ENCODE data around the gene MRGPRX4. TPM values are rescaled to one million over a fixed set of nuclear protein-coding genes. Genes with fewer than 3 reads are reported as not detected.

MRGPRX4 gene
- total RNA-seq, 1 experiment from 2014 or later: not detected

DNA sequence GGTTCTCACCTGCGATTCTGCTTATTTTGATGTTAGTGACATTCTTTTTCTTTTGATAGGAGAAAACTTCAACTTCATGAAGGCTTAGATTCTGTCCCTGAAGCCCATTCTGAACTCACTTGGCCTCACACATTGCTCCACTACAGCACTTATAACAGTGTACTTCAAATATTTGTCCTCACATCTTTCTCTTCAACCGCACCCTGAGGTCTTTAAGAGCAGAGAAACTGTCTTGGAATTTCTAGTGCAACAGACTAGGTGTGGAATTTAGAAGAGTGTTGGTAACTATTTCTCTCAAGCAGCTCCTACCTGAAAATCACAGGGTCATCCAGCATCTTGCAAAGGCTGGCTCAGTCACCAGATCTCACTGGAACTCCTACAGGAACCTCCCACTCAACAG, 32.5 kb upstream of the MRGPRX4 start (continued):
- TF ChIP-seq, protein P1, sequence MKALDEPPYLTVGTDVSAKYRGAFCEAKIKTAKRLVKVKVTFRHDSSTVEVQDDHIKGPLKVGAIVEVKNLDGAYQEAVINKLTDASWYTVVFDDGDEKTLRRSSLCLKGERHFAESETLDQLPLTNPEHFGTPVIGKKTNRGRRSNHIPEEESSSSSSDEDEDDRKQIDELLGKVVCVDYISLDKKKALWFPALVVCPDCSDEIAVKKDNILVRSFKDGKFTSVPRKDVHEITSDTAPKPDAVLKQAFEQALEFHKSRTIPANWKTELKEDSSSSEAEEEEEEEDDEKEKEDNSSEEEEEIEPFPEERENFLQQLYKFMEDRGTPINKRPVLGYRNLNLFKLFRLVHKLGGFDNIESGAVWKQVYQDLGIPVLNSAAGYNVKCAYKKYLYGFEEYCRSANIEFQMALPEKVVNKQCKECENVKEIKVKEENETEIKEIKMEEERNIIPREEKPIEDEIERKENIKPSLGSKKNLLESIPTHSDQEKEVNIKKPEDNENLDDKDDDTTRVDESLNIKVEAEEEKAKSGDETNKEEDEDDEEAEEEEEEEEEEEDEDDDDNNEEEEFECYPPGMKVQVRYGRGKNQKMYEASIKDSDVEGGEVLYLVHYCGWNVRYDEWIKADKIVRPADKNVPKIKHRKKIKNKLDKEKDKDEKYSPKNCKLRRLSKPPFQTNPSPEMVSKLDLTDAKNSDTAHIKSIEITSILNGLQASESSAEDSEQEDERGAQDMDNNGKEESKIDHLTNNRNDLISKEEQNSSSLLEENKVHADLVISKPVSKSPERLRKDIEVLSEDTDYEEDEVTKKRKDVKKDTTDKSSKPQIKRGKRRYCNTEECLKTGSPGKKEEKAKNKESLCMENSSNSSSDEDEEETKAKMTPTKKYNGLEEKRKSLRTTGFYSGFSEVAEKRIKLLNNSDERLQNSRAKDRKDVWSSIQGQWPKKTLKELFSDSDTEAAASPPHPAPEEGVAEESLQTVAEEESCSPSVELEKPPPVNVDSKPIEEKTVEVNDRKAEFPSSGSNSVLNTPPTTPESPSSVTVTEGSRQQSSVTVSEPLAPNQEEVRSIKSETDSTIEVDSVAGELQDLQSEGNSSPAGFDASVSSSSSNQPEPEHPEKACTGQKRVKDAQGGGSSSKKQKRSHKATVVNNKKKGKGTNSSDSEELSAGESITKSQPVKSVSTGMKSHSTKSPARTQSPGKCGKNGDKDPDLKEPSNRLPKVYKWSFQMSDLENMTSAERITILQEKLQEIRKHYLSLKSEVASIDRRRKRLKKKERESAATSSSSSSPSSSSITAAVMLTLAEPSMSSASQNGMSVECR (CRISPR knock-in tag; IDR thresholded peaks at IDR 0.05; ENCODE audit: borderline replicate concordance): no peak
- TF ChIP-seq ZBTB21 (CRISPR knock-in tag; IDR thresholded peaks at IDR 0.05; ENCODE audit: borderline replicate concordance) (no peak), MYBL2 (CRISPR knock-in tag; IDR thresholded peaks at IDR 0.05) (no peak), TP53 (CRISPR knock-in tag; IDR thresholded peaks at IDR 0.05) (no peak)

DNA sequence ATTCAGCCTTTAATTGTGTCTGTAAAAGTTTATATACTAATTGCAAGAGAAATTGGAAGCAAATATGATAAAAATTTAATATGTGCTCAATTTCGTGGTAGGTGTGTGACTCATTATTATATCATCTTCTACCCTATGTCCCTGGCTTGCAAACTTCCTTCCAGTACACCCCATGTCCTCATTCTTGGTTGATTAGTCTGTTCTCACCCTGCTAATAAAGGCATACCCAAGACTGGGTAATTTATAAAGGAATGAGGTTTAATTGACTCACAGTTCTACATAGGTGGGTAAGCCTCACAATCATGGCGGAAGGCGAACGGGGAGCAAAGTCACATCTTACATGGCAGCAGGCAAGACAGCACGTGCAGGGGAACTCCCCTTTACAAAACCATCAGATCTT, 28.4 kb upstream of the MRGPRX4 start:
- Mint-ChIP-seq H3K4me3 (no peak overlapping the region), H3K4me1 (no peaks in the 10 kb centered on the region; the same call in 1 of the 2 replicates), H3K27ac (no peak overlapping the region), H3K36me3 (no peaks in the 10 kb centered on the region), H3K27me3 (ENCODE audit: low read depth) (peaks cover 23% of the 10 kb centered on the region), H3K9me3 (peaks cover 12% of the 10 kb centered on the region)
- DNase-seq (ENCODE audit: low spot score): no peak
- ChIA-PET POLR2A (no interaction called here), CTCF (no interaction called here)
- no peak for ATAC-seq
- TF ChIP-seq FOXK1 (CRISPR knock-in tag; IDR thresholded peaks at IDR 0.05) (no peak), ZNF121 (CRISPR knock-in tag; IDR thresholded peaks at IDR 0.05) (no peak), FOXJ3 (CRISPR knock-in tag; IDR thresholded peaks at IDR 0.05; ENCODE audit: borderline replicate concordance) (no peak), NFE2L1 (CRISPR knock-in tag; IDR thresholded peaks at IDR 0.05) (no peak)
- TF ChIP-seq, protein P2, sequence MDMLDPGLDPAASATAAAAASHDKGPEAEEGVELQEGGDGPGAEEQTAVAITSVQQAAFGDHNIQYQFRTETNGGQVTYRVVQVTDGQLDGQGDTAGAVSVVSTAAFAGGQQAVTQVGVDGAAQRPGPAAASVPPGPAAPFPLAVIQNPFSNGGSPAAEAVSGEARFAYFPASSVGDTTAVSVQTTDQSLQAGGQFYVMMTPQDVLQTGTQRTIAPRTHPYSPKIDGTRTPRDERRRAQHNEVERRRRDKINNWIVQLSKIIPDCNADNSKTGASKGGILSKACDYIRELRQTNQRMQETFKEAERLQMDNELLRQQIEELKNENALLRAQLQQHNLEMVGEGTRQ (CRISPR knock-in tag; IDR thresholded peaks at IDR 0.05): no peak

DNA sequence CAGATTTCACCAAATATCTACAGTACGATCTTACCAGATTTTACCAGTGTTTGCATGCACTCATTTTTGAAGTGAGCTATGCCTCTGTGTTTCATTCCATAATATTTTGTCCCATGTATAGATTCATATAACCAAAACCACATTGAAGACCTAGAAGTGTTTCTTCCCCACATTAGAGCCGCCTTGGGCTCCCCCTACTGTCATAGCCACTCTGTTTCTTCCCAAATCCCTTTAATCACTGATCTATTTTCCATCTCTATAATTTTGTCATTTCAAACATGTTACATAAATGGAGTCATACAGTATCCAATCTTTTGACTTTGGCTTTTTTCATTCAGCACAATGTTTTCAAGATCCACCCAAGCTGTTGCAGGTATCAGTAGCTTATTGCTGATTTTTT, 27.6 kb upstream of the MRGPRX4 start:
- ATAC-seq (no peak), DNase-seq (ENCODE audit: low spot score) (no peak)
- TF ChIP-seq, protein P3, sequence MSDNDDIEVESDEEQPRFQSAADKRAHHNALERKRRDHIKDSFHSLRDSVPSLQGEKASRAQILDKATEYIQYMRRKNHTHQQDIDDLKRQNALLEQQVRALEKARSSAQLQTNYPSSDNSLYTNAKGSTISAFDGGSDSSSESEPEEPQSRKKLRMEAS (CRISPR knock-in tag; IDR thresholded peaks at IDR 0.05): no peak
- TF ChIP-seq, protein P4, sequence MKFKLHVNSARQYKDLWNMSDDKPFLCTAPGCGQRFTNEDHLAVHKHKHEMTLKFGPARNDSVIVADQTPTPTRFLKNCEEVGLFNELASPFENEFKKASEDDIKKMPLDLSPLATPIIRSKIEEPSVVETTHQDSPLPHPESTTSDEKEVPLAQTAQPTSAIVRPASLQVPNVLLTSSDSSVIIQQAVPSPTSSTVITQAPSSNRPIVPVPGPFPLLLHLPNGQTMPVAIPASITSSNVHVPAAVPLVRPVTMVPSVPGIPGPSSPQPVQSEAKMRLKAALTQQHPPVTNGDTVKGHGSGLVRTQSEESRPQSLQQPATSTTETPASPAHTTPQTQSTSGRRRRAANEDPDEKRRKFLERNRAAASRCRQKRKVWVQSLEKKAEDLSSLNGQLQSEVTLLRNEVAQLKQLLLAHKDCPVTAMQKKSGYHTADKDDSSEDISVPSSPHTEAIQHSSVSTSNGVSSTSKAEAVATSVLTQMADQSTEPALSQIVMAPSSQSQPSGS (CRISPR knock-in tag; IDR thresholded peaks at IDR 0.05; ENCODE audit: borderline replicate concordance, low read depth): no peak
- TF ChIP-seq EMX1 (CRISPR knock-in tag; IDR thresholded peaks at IDR 0.05) (no peak), ESRRA (CRISPR knock-in tag; IDR thresholded peaks at IDR 0.05; ENCODE audit: borderline replicate concordance) (no peak), SMAD3 (CRISPR knock-in tag; IDR thresholded peaks at IDR 0.05; ENCODE audit: borderline replicate concordance) (no peak), FOXK1 (CRISPR knock-in tag; IDR thresholded peaks at IDR 0.05) (no peak), JAZF1 (CRISPR knock-in tag; IDR thresholded peaks at IDR 0.05) (no peak), CBFB (CRISPR knock-in tag; IDR thresholded peaks at IDR 0.05; ENCODE audit: low read depth) (no peak), GTF2I (CRISPR knock-in tag; conservative IDR thresholded peaks at IDR 0.05) (no peak), ATF1 (CRISPR knock-in tag; IDR thresholded peaks at IDR 0.05) (no peak)
- TF ChIP-seq, protein P5, sequence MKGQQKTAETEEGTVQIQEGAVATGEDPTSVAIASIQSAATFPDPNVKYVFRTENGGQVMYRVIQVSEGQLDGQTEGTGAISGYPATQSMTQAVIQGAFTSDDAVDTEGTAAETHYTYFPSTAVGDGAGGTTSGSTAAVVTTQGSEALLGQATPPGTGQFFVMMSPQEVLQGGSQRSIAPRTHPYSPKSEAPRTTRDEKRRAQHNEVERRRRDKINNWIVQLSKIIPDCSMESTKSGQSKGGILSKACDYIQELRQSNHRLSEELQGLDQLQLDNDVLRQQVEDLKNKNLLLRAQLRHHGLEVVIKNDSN (CRISPR knock-in tag; IDR thresholded peaks at IDR 0.05): no peak
- TF ChIP-seq, protein P6, sequence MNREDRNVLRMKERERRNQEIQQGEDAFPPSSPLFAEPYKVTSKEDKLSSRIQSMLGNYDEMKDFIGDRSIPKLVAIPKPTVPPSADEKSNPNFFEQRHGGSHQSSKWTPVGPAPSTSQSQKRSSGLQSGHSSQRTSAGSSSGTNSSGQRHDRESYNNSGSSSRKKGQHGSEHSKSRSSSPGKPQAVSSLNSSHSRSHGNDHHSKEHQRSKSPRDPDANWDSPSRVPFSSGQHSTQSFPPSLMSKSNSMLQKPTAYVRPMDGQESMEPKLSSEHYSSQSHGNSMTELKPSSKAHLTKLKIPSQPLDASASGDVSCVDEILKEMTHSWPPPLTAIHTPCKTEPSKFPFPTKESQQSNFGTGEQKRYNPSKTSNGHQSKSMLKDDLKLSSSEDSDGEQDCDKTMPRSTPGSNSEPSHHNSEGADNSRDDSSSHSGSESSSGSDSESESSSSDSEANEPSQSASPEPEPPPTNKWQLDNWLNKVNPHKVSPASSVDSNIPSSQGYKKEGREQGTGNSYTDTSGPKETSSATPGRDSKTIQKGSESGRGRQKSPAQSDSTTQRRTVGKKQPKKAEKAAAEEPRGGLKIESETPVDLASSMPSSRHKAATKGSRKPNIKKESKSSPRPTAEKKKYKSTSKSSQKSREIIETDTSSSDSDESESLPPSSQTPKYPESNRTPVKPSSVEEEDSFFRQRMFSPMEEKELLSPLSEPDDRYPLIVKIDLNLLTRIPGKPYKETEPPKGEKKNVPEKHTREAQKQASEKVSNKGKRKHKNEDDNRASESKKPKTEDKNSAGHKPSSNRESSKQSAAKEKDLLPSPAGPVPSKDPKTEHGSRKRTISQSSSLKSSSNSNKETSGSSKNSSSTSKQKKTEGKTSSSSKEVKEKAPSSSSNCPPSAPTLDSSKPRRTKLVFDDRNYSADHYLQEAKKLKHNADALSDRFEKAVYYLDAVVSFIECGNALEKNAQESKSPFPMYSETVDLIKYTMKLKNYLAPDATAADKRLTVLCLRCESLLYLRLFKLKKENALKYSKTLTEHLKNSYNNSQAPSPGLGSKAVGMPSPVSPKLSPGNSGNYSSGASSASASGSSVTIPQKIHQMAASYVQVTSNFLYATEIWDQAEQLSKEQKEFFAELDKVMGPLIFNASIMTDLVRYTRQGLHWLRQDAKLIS (CRISPR knock-in tag; IDR thresholded peaks at IDR 0.05; ENCODE audit: borderline replicate concordance): no peak
- TF ChIP-seq, protein P7, sequence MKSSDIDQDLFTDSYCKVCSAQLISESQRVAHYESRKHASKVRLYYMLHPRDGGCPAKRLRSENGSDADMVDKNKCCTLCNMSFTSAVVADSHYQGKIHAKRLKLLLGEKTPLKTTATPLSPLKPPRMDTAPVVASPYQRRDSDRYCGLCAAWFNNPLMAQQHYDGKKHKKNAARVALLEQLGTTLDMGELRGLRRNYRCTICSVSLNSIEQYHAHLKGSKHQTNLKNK (CRISPR knock-in tag; IDR thresholded peaks at IDR 0.05): no peak
- CTCF ChIA-PET: interaction anchor here (0.6 to 1.7 kb wide), 3 partner anchors 30 to 59 kb away, joined by 4 to 8 read pairs (median 6); no protein-coding TSS in a partner anchor
- H3K36me3 Mint-ChIP-seq: no peaks in the 10 kb centered on the region
- H3K4me3 Mint-ChIP-seq: no peak overlapping the region
- peaks cover 18% of the 10 kb centered on the region for H3K27me3 Mint-ChIP-seq (ENCODE audit: low read depth)
- no peaks in the 10 kb centered on the region; the same call in 1 of the 2 replicates for H3K4me1 Mint-ChIP-seq
- H3K27ac Mint-ChIP-seq: no peak overlapping the region
- H3K9me3 Mint-ChIP-seq: peaks cover 12% of the 10 kb centered on the region
- POLR2A ChIA-PET: no interaction called here
